T-cell (primary cell): ENCODE data around the gene SPATA13. TPM values are rescaled to one million over a fixed set of nuclear protein-coding genes. Genes with fewer than 3 reads are reported as not detected.
A peak's percentile ranks its signal among the peaks of the same experiment; 100 is the strongest.

Experiments used
- ATAC-seq, 4 experiments: fragments of 200-7000 bp in 3 of 4; fragments of 150-1000 bp in 1 of 4; cut with Tn5 transposase; replicated peaks in 1 of 4; 1 replicate in 3 of 4; 2 replicates in 1 of 4; pipeline ENCODE4 v1.10.0; 2021; ENCODE audit warnings: moderate library complexity in 3 of 4, mild to moderate bottlenecking in 2 of 4, moderate number of reproducible peaks in 1 of 4
- CTCF ChIA-PET, 2 donors: fragments of 300-600 bp; sonication (Branson Sonifier 250); formaldehyde crosslinking; loops; one replicate each; lab custom pipeline; 2022; ENCODE audit warnings: antibody characterized with exemption in 2 of 2; lab: Charles Lee
- POLR2A ChIA-PET, 2 donors: fragments of 300-600 bp; sonication (Branson Sonifier 250); formaldehyde crosslinking; loops; one replicate each; lab custom pipeline; 2022; ENCODE audit warnings: antibody characterized with exemption in 2 of 2; lab: Charles Lee
- DNase-seq, 35 experiments: peaks; one replicate each; pipeline versions ENCODE4 v3.0.0 to v3.0.0-alpha.2; 2013 to 2023
- H3K27ac ChIP-seq: one replicate; pipeline ENCODE4 v1.5.1; 2013; ENCODE audit warnings: low read length
- H3K27me3 ChIP-seq, 2 experiments: replicated peaks in 1 of 2; 1 replicate in 1 of 2; 2 replicates in 1 of 2; pipeline versions ENCODE4 v1.6.1 to v1.7.0; 2013; ENCODE audit warnings: low read length in 1 of 2, mixed read lengths in 1 of 2; ENCODE audit not compliant: control insufficient read depth in 2 of 2, insufficient read depth in 2 of 2; ENCODE audit errors: extremely low read depth in 1 of 2
- H3K36me3 ChIP-seq, 2 donors: 1 replicate in 1 of 2; 2 replicates in 1 of 2; pipeline versions ENCODE4 v1.6.1 to v1.7.0; 2013; ENCODE audit warnings: low read length in 1 of 2; ENCODE audit not compliant: control insufficient read depth in 2 of 2, insufficient read depth in 1 of 2; ENCODE audit errors: extremely low read depth in 1 of 2
- H3K4me1 ChIP-seq, 2 experiments: 1 replicate in 1 of 2; 2 replicates in 1 of 2; pipeline versions ENCODE4 v1.6.1 to v1.7.0; 2013; ENCODE audit warnings: low read length in 2 of 2, mixed read lengths in 1 of 2; ENCODE audit not compliant: insufficient read depth in 2 of 2, control insufficient read depth in 1 of 2; ENCODE audit errors: extremely low read depth in 1 of 2
- H3K4me3 ChIP-seq, 2 donors: 1 replicate in 1 of 2; 2 replicates in 1 of 2; pipeline versions ENCODE4 v1.5.1 to v1.7.0; 2013; ENCODE audit warnings: mild to moderate bottlenecking in 2 of 2, low read length in 1 of 2, moderate library complexity in 1 of 2; ENCODE audit not compliant: control insufficient read depth in 1 of 2; ENCODE audit errors: extremely low read depth in 1 of 2
- H3K9me3 ChIP-seq: 2 replicates; pipeline ENCODE4 v1.7.0; 2013
- H3K27ac Mint-ChIP-seq, 2 donors: one replicate each; pipeline ENCODE4 v1.8.0; 2020 to 2021; ENCODE audit warnings: mild to moderate bottlenecking in 2 of 2, mixed read lengths in 2 of 2
- H3K27me3 Mint-ChIP-seq, 2 donors: one replicate each; pipeline ENCODE4 v1.8.0; 2021 to 2022; ENCODE audit warnings: mixed read lengths in 2 of 2
- H3K36me3 Mint-ChIP-seq: one replicate; pipeline ENCODE4 v1.8.0; 2021; ENCODE audit warnings: mixed read lengths
- H3K4me1 Mint-ChIP-seq, 3 donors: one replicate each; pipeline ENCODE4 v1.8.0; 2020 to 2022; ENCODE audit warnings: mixed read lengths in 3 of 3, mild to moderate bottlenecking in 1 of 3
- H3K4me3 Mint-ChIP-seq, 3 donors: one replicate each; pipeline ENCODE4 v1.8.0; 2020 to 2022; ENCODE audit warnings: mild to moderate bottlenecking in 3 of 3, mixed read lengths in 3 of 3, moderate library complexity in 3 of 3
- H3K9me3 Mint-ChIP-seq, 3 donors: one replicate each; pipeline ENCODE4 v1.8.0; 2020 to 2022; ENCODE audit warnings: mixed read lengths in 3 of 3
- WGBS: methylation state at CpG from one replicate; pipeline ENCODE4 v1.1.5; 2013; ENCODE audit warnings: missing lambda C conversion rate; ENCODE audit not compliant: insufficient coverage; 5-methylcytosine and 5-hydroxymethylcytosine counted together
- total RNA-seq, 35 experiments: library from RNA in 6 of 35; stranded (reverse) in 6 of 35; fragments of 120-200 nt in 1 of 35; gene quantifications; one replicate each; pipeline versions ENCODE4 v1.2.1 to v1.2.4 and lab custom pipeline; 2013 to 2026

SPATA13 gene
- total RNA-seq, 5 donors from 2014 or later (not counting 1 experiment from before 2014, with no cell fraction given), result 90.3 to 109 (median 104) TPM

GRCh38 chr13:24253520-24254145 lies 93.1 kb downstream of the SPATA13 start:
- Mint-ChIP-seq H3K4me3 (peak overlapping the region; percentile 85 to 97 (median 96)), H3K27me3 (no peaks in the 10 kb centered on the region), H3K27ac (peak overlapping the region; percentile 98 to 99), H3K9me3 (no peaks in the 10 kb centered on the region), H3K4me1 (peaks cover 82 to 98% (median 90%) of the 10 kb centered on the region in 3 donors), H3K36me3 (peaks cover 40% of the 10 kb centered on the region)
- WGBS, result 6% methylated on average over 9 of the region's 9 CpGs
- Histone ChIP-seq H3K4me1 (peaks cover 48 to 68% of the 10 kb centered on the region in 2 experiments), H3K4me3 (peak overlapping the region; percentile 75 to 92), H3K27ac (peak overlapping the region; percentile 96), H3K9me3 (no peaks in the 10 kb centered on the region), H3K27me3 (no peaks in the 10 kb centered on the region), H3K36me3 (peaks cover 2 to 21% of the 10 kb centered on the region in 2 donors)
- CTCF ChIA-PET, result interaction anchor here in 1 of 2 donors (1.5 to 3.4 kb wide), 4 partner anchors 11 to 25 kb away, joined by 4 to 32 read pairs (median 21); no protein-coding TSS in a partner anchor
- ATAC-seq (peak in 1 of 4 experiments; percentile 3), DNase-seq (peak in 4 of 35 experiments; percentile 9 to 54 (median 28))
- POLR2A ChIA-PET, result interaction anchor here (1.3 to 6.7 kb wide), 6 partner anchors 8 to 25 kb away, joined by 3 to 93 read pairs (median 9); no protein-coding TSS in a partner anchor

- peak overlapping the region; percentile 98 to 99 for H3K27ac Mint-ChIP-seq
- H3K27ac ChIP-seq, result peak overlapping the region; percentile 96
Measured at GRCh38 chr13:24254146-24254841, 93.8 kb downstream of the SPATA13 start.

GRCh38 chr13:24257497-24257896 lies 97.0 kb downstream of the SPATA13 start:
- H3K4me3 Mint-ChIP-seq, result peak overlapping the region in 2 of 3 donors; percentile 35 to 55
- CTCF ChIA-PET, result interaction anchor here (0.6 to 1.2 kb wide), 3 partner anchors 8 to 51 kb away, joined by 4 to 5 read pairs (median 4); no protein-coding TSS in a partner anchor
- Histone ChIP-seq H3K4me3 (no peak overlapping the region), H3K27ac (peak overlapping the region; percentile 26), H3K9me3 (no peaks in the 10 kb centered on the region), H3K36me3 (peaks cover 2 to 40% of the 10 kb centered on the region in 2 donors), H3K4me1 (peaks cover 52 to 73% of the 10 kb centered on the region in 2 experiments), H3K27me3 (no peaks in the 10 kb centered on the region)
- peaks cover 90 to 97% (median 93%) of the 10 kb centered on the region in 3 donors for H3K4me1 Mint-ChIP-seq
- no CpG with 5 or more reads among the region's 1 CpG for WGBS
- no peaks in the 10 kb centered on the region for H3K27me3 Mint-ChIP-seq
- ATAC-seq (no peak), DNase-seq (no peak)
- no peaks in the 10 kb centered on the region for H3K9me3 Mint-ChIP-seq
- H3K27ac Mint-ChIP-seq, result peak overlapping the region; percentile 85 to 91
- POLR2A ChIA-PET, result interaction anchor here (0.6 to 6.7 kb wide), 7 partner anchors 8 to 21 kb away, joined by 3 to 93 read pairs (median 5); no protein-coding TSS in a partner anchor
- peaks cover 54% of the 10 kb centered on the region for H3K36me3 Mint-ChIP-seq

More at GRCh38 chr13:24254146-24254841, 93.8 kb downstream of the SPATA13 start:
- 7% methylated on average over 3 of the region's 10 CpGs for WGBS
- Mint-ChIP-seq H3K36me3 (peaks cover 43% of the 10 kb centered on the region), H3K4me3 (peak overlapping the region; percentile 85 to 97 (median 96)), H3K27me3 (no peaks in the 10 kb centered on the region), H3K9me3 (no peaks in the 10 kb centered on the region), H3K4me1 (peaks cover 84 to 98% (median 92%) of the 10 kb centered on the region in 3 donors)
- Histone ChIP-seq H3K36me3 (peaks cover 2 to 26% of the 10 kb centered on the region in 2 donors), H3K4me3 (peak overlapping the region; percentile 75 to 92), H3K9me3 (no peaks in the 10 kb centered on the region), H3K4me1 (peaks cover 48 to 69% of the 10 kb centered on the region in 2 experiments), H3K27me3 (no peaks in the 10 kb centered on the region)
- ChIA-PET POLR2A (interaction anchor here (0.7 to 6.7 kb wide), 7 partner anchors 7 to 26 kb away, joined by 3 to 93 read pairs (median 5); no protein-coding TSS in a partner anchor), CTCF (interaction anchor here in 1 of 2 donors (1.5 to 3.4 kb wide), 4 partner anchors 11 to 26 kb away, joined by 4 to 32 read pairs (median 21); no protein-coding TSS in a partner anchor)
- peak; percentile 59 to 64 (median 62) for ATAC-seq
- peak in 34 of 35 experiments; percentile 46 to 85 (median 61) for DNase-seq

- Mint-ChIP-seq H3K27ac (peak overlapping the region; percentile 88 to 93), H3K9me3 (no peaks in the 10 kb centered on the region), H3K4me3 (peak overlapping the region; percentile 52 to 94 (median 61)), H3K4me1 (peaks cover 92 to 96% (median 94%) of the 10 kb centered on the region in 3 donors), H3K27me3 (no peaks in the 10 kb centered on the region), H3K36me3 (peaks cover 29% of the 10 kb centered on the region)
- Histone ChIP-seq H3K9me3 (no peaks in the 10 kb centered on the region), H3K4me1 (peaks cover 56 to 69% of the 10 kb centered on the region in 2 experiments), H3K27me3 (no peaks in the 10 kb centered on the region), H3K4me3 (no peak overlapping the region), H3K36me3 (peaks cover 1 to 32% of the 10 kb centered on the region in 2 donors), H3K27ac (peak overlapping the region; percentile 88)
- ChIA-PET CTCF (interaction anchor here (0.6 to 1.9 kb wide), 8 partner anchors 9 to 41 kb away, joined by 3 to 15 read pairs (median 6); no protein-coding TSS in a partner anchor), POLR2A (interaction anchor here (0.6 to 2.3 kb wide), 9 partner anchors 7 to 101 kb away, joined by 3 to 27 read pairs (median 8); partner anchors contain the start of gene SPATA13 (in 1 of the 2))
- ATAC-seq (peak; percentile 33 to 71 (median 44)), DNase-seq (peak in 28 of 35 experiments; percentile 20 to 80 (median 44))
- 10% methylated on average over 2 of the region's 3 CpGs for WGBS
Measured at GRCh38 chr13:24261566-24261965, 101.0 kb downstream of the SPATA13 start.

- WGBS, result 36% methylated on average over 3 of the region's 4 CpGs
- H3K27me3 ChIP-seq, result no peaks in the 10 kb centered on the region
- peaks cover 0 to 24% of the 10 kb centered on the region in 2 donors for H3K36me3 ChIP-seq
- no peaks in the 10 kb centered on the region for H3K9me3 ChIP-seq
- CTCF ChIA-PET, result interaction anchor here in 1 of 2 donors (1.4 to 3.0 kb wide), 5 partner anchors 9 to 35 kb away, joined by 4 to 30 read pairs (median 7); no protein-coding TSS in a partner anchor
- H3K27ac Mint-ChIP-seq, result peak overlapping the region; percentile 98 to 99
- no peak for ATAC-seq
- peak overlapping the region; percentile 69 to 94 (median 75) for H3K4me3 Mint-ChIP-seq
- no peak for DNase-seq
- H3K4me1 ChIP-seq, result peaks cover 69 to 75% of the 10 kb centered on the region in 2 experiments
- H3K27ac ChIP-seq, result peak overlapping the region; percentile 88
- peaks cover 24% of the 10 kb centered on the region for H3K36me3 Mint-ChIP-seq
- no peaks in the 10 kb centered on the region for H3K27me3 Mint-ChIP-seq
- H3K9me3 Mint-ChIP-seq, result no peaks in the 10 kb centered on the region
- H3K4me1 Mint-ChIP-seq, result peaks cover 93 to 96% (median 95%) of the 10 kb centered on the region in 3 donors
- no peak overlapping the region for H3K4me3 ChIP-seq
- POLR2A ChIA-PET, result interaction anchor here (0.6 to 4.6 kb wide), 7 partner anchors 9 to 43 kb away, joined by 3 to 52 read pairs (median 5); no protein-coding TSS in a partner anchor
Measured at GRCh38 chr13:24263632-24264031, 103.1 kb downstream of the SPATA13 start.
